NCI-H1930 (cell line): Measurements from ENCODE around the gene GSTM3.

ENCODE experiments used
- DNase-seq, 2 experiments: peaks; one replicate each; lab custom pipeline; 2025; lab: John Stamatoyannopoulos, UW

Gene GSTM3

GRCh38 chr1:109740615-109741373, at the start of gene GSTM3:
Gene GSTM3, minus strand, starts transcription at chr1:109741038. Its CDS starts 751 bp downstream, at chr1:109740287.
- no peak for DNase-seq

DNA sequence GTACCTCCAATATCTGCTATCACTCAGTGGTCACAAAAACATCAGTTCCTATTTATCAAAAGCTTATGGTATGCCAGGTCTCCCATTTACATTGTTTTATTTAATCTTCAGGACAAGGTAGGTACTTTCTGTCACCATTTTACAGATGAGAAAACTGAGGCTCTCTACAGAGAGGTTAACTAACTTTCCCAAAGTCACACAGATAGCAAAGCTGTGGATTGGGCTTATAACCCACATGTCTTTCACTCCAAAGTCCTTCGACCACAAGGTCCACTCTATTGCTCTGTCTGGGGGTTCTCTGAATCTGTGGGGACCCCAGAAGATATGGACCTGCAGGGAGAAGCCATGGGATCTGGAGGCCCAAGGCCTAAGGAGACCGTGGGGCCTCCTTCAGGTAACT, 49.5 kb upstream of the GSTM3 start:
- no peak for DNase-seq

GRCh38 chr1:109789551-109790180, 48.8 kb upstream of the GSTM3 start:
- DNase-seq = no peak

GRCh38 chr1:109788695-109789521, 48.1 kb upstream of the GSTM3 start:
- peak in 1 of 2 experiments; percentile 8 for DNase-seq

- DNase-seq = no peak
These were observed 47.2 kb upstream of the GSTM3 start for GRCh38 chr1:109787845-109788601.

DNA sequence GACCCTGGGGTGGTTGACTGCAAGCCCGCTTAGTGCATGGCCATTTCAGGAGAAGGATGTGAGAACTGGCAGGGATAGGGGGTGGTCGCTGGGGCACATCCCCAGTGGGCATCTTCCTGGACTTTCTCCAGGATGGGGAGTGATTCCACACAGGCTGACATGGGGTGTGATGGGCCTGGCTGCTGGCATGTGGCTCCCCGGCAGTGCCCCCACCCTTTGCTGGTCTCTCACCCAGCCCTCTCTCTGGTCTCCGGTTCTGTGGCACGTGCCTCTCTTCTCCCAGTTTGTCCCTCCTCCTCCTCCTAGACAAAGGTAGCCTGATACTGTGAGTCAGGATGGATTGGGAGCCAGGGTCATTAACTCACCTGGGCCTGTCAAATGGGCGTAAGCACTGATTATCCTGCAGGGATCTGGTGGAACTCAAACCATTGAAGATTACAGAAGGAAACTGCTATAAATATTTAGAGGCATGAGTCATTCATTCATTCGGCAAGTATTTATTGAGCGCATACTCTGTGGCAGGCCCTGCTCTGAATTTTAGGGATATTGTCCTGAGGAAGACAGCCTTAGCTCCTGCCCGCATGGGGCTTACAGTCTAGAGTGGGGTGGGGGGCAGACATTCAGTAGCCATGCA, 46.5 kb upstream of the GSTM3 start:
- no peak for DNase-seq

DNA sequence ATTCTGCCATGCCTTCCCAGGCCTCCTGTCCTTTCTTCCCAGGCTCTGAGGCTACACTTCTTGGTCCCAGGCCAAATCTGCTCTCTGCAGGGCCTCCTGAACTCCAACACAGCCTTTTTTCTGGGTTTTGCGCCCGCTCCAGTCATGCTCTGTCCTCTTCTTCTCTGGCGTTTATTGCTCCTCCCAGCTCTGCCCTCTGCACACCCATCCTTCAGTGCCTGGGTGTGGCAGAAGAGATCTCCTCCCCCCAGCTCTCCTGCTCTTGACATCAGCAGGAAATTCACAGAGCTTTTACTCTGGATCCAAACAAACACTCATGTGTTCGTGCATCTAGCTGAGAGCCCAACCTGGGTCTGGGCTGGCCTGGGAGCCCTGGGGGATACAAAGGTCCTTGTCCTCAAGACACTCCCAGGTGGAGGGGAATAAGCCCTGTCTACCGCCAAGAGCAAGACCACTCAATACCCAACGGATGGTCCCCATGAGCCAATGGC, 45.7 kb upstream of the GSTM3 start:
- no peak for DNase-seq

DNA sequence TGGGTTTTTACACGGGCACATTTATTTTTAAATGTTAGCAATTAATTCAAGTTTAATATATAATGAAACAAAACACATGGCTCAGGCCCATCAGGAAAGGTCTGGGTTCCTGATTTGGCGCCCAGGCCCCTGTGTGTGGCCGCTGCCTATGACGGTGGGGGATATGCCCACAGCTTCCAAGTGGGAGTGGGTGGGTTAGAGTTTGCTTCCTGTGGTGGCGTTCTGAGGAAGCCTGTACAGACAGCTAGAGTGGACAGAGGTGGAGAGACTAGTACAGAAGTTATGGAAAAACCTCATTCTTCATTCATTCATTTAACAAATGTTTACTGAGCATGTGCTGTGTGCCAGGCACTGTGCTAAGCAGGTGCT, 45.3 kb upstream of the GSTM3 start:
- no peak for DNase-seq

GRCh38 chr1:109785446-109786111, 44.7 kb upstream of the GSTM3 start:
- DNase-seq = no peak

- no peak for DNase-seq
These were observed 43.9 kb upstream of the GSTM3 start for GRCh38 chr1:109784551-109785252.

- DNase-seq = no peak
These were observed 42.6 kb upstream of the GSTM3 start for GRCh38 chr1:109783436-109783835.

GRCh38 chr1:109782927-109783326, 42.1 kb upstream of the GSTM3 start:
- no peak for DNase-seq

DNA sequence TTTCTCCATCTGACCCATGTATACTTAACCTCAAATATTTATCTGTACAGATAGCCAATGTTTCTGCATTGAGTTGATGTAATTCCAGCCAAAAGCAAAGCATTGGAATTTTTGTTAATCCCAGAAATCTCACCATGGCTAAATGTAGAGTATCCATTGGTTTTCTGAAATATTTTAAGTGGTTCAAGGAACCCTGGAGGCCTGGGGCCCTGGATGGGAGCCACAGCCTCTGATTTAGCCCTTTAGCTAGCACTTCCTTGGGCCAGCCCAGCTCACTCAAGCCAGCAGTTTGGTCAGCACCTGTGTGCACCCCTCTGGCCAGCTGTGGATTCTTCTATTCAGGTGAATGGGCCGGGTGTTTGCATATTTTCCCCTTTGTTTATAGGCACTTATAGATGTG, 41.7 kb upstream of the GSTM3 start:
- no peak for DNase-seq

GRCh38 chr1:109781806-109782205, 41.0 kb upstream of the GSTM3 start:
- DNase-seq = no peak

DNA sequence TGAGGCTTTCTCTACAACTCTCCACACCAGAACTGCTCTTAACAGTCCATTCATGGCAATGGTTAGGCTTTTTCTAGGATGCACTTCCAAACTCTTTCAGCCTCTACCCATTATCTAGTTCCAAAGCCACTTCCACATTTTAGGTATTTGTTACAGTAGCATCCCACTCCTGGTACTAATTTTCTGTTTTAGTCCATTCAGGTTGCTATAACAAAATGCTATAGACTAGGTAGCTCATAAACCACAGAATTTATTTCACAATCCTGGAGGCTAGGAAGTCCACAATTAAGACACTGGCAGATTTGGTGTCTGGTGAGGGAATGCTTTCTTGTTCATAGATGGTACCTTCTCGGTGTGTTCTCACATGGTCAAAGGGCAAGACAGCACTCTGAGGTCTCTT, 40.1 kb upstream of the GSTM3 start:
- no peak for DNase-seq

DNA sequence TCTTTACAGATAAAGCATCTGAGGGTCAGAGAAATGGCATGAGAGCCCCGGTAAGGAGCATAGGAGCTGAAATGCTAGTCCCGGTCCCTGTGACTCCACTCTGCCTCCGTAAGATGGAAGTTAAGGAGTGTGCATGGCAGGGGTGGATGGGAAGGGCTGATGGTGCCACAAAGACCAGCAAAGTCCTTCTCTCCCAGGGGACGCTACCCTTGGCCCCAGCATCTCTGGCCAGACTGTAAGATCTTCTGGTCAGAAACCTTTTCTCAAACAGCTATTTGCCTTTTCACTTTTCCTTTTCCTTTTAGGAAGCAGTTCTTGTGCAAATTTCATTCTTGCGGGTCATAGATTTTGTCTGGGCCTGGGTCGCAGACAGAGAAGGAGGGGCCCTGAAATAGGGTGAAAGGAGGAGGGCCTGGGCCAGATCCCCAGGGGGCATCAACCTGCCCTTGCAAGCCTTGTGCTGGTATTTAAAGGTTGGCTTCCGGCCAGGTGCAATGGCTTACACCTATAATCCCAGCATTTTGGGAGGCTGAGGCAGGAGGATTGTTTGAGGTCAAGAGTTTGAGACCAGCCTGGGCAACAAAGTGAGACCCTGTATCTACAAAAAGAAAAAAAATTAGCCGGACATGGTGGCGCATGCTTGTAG, 37.3 kb upstream of the GSTM3 start:
- DNase-seq = no peak

DNA sequence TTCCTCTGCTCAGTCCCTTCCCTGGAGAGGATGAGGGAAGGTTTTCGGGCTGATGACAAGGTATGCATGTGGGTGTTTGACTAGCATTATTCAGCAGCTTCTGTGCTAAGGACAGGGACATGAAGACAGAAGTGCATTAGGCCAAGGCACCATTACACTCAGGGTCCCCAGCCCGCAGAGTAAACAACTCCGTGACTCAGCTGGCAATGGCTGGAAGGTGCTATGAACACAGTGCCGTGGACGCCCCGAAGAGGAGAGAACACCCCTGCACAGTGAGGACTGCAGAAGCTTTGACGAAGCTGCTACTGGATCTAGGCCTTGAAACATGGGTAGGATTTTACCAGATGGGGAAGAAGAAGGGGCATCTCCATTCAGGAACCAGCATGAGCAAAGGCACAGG, 36.6 kb upstream of the GSTM3 start:
- DNase-seq = no peak

DNA sequence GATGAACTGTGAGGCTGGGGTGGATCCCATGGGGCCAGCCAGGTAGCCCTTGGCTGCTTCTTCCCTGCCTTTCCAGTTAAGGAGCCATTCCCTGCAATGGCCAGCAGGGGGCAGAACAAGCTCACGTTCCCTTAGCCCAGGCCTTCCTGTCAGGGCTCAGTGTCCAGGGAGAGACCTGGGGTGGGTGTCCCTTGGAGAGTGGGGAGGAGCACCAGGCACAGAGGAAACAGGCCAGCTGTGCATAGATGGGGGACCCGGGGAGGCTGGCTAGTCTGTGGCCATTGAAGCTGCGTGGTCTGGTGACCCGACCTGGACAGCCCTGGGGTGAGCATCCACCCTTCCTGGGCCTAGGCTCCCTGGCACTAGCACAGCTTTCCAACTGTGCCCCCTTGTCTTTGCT, 36.1 kb upstream of the GSTM3 start:
- peak; percentile 66 to 67 for DNase-seq

DNA sequence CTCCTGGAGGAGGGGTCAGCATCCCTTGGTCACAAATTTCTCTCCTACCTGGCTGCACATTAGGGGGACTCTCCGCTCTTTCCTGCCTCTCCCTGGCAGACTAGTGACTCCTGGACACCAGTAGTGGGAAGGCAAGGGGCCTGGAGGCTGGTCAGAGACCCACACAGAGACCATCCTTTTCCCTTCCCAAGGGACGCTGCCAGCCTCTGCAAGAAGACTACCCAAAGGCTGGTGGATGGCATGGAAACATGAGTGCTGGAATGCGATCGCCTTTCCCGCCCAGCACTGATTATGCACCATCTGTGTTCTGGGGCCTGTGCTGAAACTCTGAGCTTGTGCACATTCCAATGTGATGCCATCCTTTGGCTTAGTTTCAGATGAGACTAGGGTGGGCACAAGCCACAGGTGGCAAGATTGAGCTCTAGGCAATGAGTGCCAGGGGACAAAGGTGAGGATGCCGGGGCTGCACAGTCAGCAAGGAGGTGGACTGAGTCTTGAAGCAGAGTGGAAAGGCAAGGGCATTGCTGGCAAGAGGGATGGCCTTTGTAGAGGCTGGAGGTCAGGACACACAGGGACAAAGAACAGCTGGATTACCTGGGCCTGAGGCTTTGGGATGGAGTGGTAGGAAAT, 35.5 kb upstream of the GSTM3 start:
- DNase-seq = no peak
